ENCODE measurements around the gene PACSIN2.

GRCh38 chr22:42869463-42869862 lies 145.5 kb downstream of the PACSIN2 start:
- TF ChIP-seq POLR2A (IDR thresholded peaks at IDR 0.05) (no peak), POLR2AphosphoS5 (IDR thresholded peaks at IDR 0.05) (no peak)
- TF ChIP-seq, protein P1, sequence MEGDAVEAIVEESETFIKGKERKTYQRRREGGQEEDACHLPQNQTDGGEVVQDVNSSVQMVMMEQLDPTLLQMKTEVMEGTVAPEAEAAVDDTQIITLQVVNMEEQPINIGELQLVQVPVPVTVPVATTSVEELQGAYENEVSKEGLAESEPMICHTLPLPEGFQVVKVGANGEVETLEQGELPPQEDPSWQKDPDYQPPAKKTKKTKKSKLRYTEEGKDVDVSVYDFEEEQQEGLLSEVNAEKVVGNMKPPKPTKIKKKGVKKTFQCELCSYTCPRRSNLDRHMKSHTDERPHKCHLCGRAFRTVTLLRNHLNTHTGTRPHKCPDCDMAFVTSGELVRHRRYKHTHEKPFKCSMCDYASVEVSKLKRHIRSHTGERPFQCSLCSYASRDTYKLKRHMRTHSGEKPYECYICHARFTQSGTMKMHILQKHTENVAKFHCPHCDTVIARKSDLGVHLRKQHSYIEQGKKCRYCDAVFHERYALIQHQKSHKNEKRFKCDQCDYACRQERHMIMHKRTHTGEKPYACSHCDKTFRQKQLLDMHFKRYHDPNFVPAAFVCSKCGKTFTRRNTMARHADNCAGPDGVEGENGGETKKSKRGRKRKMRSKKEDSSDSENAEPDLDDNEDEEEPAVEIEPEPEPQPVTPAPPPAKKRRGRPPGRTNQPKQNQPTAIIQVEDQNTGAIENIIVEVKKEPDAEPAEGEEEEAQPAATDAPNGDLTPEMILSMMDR (IDR thresholded peaks at IDR 0.05), result no peak

Data from sigmoid colon (tissue), 4 donors.